WTC11 (cell line): ENCODE data around the gene ANKRD50. TPM values are rescaled to one million over a fixed set of nuclear protein-coding genes. Genes with fewer than 3 reads are reported as not detected.

Experiments used
- ATAC-seq: fragments of 200-7000 bp; cut with Tn5 transposase; 2 replicates; pipeline ENCODE4 v1.10.0; 2021; ENCODE audit warnings: mild to moderate bottlenecking, moderate library complexity
- CTCF ChIA-PET: fragments of 300-600 bp; sonication (Branson Sonifier 250); formaldehyde crosslinking; loops from one replicate; lab custom pipeline; 2021; ENCODE audit warnings: antibody characterized with exemption; lab: Charles Lee
- POLR2A ChIA-PET: fragments of 350-600 bp; sonication (Branson Sonifier 250); formaldehyde crosslinking; loops from one replicate; lab custom pipeline; 2021; ENCODE audit warnings: antibody characterized with exemption; lab: Charles Lee
- DNase-seq: peaks from one replicate; pipeline ENCODE4 v3.0.0; 2021; ENCODE audit warnings: low spot score
- H3K27ac Mint-ChIP-seq: 2 replicates; pipeline ENCODE4 v1.8.0; 2021; ENCODE audit warnings: mixed read lengths
- H3K27me3 Mint-ChIP-seq: 2 replicates; pipeline ENCODE4 v1.8.0; 2021; ENCODE audit warnings: low read depth, mild to moderate bottlenecking, moderate library complexity, mixed read lengths
- H3K36me3 Mint-ChIP-seq: 2 replicates; pipeline ENCODE4 v1.8.0; 2021; ENCODE audit warnings: mixed read lengths
- H3K4me1 Mint-ChIP-seq: 2 replicates; pipeline ENCODE4 v1.8.0; 2022; ENCODE audit warnings: mixed read lengths
- H3K4me3 Mint-ChIP-seq: 2 replicates; pipeline ENCODE4 v1.8.0; 2021; ENCODE audit warnings: mild to moderate bottlenecking, moderate library complexity, mixed read lengths
- H3K9me3 Mint-ChIP-seq: 2 replicates; pipeline ENCODE4 v1.8.0; 2021; ENCODE audit warnings: mixed read lengths
- ARID4B ChIP-seq: sonication (generic); formaldehyde crosslinking; IDR thresholded peaks from 2 replicates; pipeline ENCODE4 v1.8.0; 2023; ENCODE audit warnings: missing genetic modification reagents, mild to moderate bottlenecking, borderline replicate concordance
- ATF2 ChIP-seq: sonication (generic); formaldehyde crosslinking; IDR thresholded peaks from 2 replicates; pipeline ENCODE4 v1.8.1; 2022; ENCODE audit warnings: low read depth, missing genetic modification reagents, borderline replicate concordance
- ATF3 ChIP-seq: sonication (generic); formaldehyde crosslinking; conservative IDR thresholded peaks from 2 replicates; pipeline ENCODE4 v1.8.1; 2022; ENCODE audit warnings: mild to moderate bottlenecking, missing genetic modification reagents
- CREM ChIP-seq: sonication (generic); formaldehyde crosslinking; IDR thresholded peaks from 2 replicates; pipeline ENCODE4 v1.8.1; 2022; ENCODE audit warnings: mild to moderate bottlenecking, missing genetic modification reagents, moderate library complexity
- E2F4 ChIP-seq: sonication (generic); formaldehyde crosslinking; IDR thresholded peaks from 2 replicates; pipeline ENCODE4 v1.8.1; 2022; ENCODE audit warnings: low read depth, mild to moderate bottlenecking, moderate library complexity, missing genetic modification reagents, borderline replicate concordance
- FOXP4 ChIP-seq: sonication (generic); formaldehyde crosslinking; IDR thresholded peaks from 2 replicates; pipeline ENCODE4 v1.8.0; 2022; ENCODE audit warnings: mild to moderate bottlenecking, missing genetic modification reagents
- KAT7 ChIP-seq: sonication (generic); formaldehyde crosslinking; IDR thresholded peaks from 2 replicates; pipeline ENCODE4 v1.8.1; 2023; ENCODE audit warnings: missing genetic modification reagents, mild to moderate bottlenecking, borderline replicate concordance
- MAX ChIP-seq: sonication (generic); formaldehyde crosslinking; IDR thresholded peaks from 2 replicates; pipeline ENCODE4 v1.8.0; 2022; ENCODE audit warnings: mild to moderate bottlenecking, missing genetic modification reagents
- NFE2L1 ChIP-seq: sonication (generic); formaldehyde crosslinking; IDR thresholded peaks from 2 replicates; pipeline ENCODE4 v1.8.1; 2023; ENCODE audit warnings: missing genetic modification reagents
- NFYB ChIP-seq: sonication (generic); formaldehyde crosslinking; conservative IDR thresholded peaks from 2 replicates; pipeline ENCODE4 v1.8.0; 2022; ENCODE audit warnings: low read depth, missing genetic modification reagents
- NR2C2 ChIP-seq: sonication (generic); formaldehyde crosslinking; IDR thresholded peaks from 2 replicates; pipeline ENCODE4 v1.8.0; 2022; ENCODE audit warnings: mild to moderate bottlenecking, missing genetic modification reagents
- PRDM15 ChIP-seq: sonication (generic); formaldehyde crosslinking; IDR thresholded peaks from 2 replicates; pipeline ENCODE4 v1.8.0; 2022; ENCODE audit warnings: missing genetic modification reagents
- SOX15 ChIP-seq: fragments of 250-450 bp; sonication (Bioruptor Pico); IDR thresholded peaks from 2 replicates; pipeline ENCODE4 v1.9.0; 2021; ENCODE audit warnings: mild to moderate bottlenecking
- SP1 ChIP-seq: sonication (generic); formaldehyde crosslinking; conservative IDR thresholded peaks from 2 replicates; pipeline ENCODE4 v1.8.1; 2022; ENCODE audit warnings: missing genetic modification reagents
- ZNF232 ChIP-seq: sonication (generic); formaldehyde crosslinking; IDR thresholded peaks from 2 replicates; pipeline ENCODE4 v1.8.0; 2022; ENCODE audit warnings: mild to moderate bottlenecking, missing genetic modification reagents
- ZNF423 ChIP-seq: fragments of 250-450 bp; sonication (Bioruptor Pico); IDR thresholded peaks from 2 replicates; pipeline ENCODE4 v2.1.2; 2022; ENCODE audit warnings: mild to moderate bottlenecking, moderate library complexity
- ZNF512 ChIP-seq: sonication (generic); formaldehyde crosslinking; IDR thresholded peaks from 2 replicates; pipeline ENCODE4 v1.8.1; 2022; ENCODE audit warnings: missing genetic modification reagents, borderline replicate concordance
- total RNA-seq: library from RNA; stranded (reverse); gene quantifications from 3 replicates; pipeline ENCODE4 v1.2.3, GENCODE V29; 2021

The ANKRD50 gene
- total RNA-seq, 1 experiment from 2014 or later = 18.4 TPM

- TF ChIP-seq ATF2 (CRISPR knock-in tag) = no peak
- TF ChIP-seq ZNF232 (CRISPR knock-in tag) = no peak
- no peak for TF ChIP-seq FOXP4 (CRISPR knock-in tag)
- no peak for TF ChIP-seq ATF3 (CRISPR knock-in tag)
- no peak for TF ChIP-seq SP1 (CRISPR knock-in tag)
- no peak for TF ChIP-seq NR2C2
- no peak for TF ChIP-seq NFYB (CRISPR knock-in tag)
- no peak for TF ChIP-seq NFE2L1 (CRISPR knock-in tag)
Measured at GRCh38 chr4:124644621-124645020, 67.9 kb downstream of the ANKRD50 start (continued).

- Mint-ChIP-seq H3K27me3 (no peaks in the 10 kb centered on the region; the same call in 1 of the 2 replicates), H3K4me3 (no peak overlapping the region), H3K9me3 (peaks cover under 1% of the 10 kb centered on the region; the same call in 1 of the 2 replicates), H3K27ac (no peak overlapping the region), H3K4me1 (peaks cover 41% of the 10 kb centered on the region), H3K36me3 (no peaks in the 10 kb centered on the region)
- ATAC-seq = no peak
- TF ChIP-seq MAX = no peak
- POLR2A ChIA-PET = no interaction called here
- DNase-seq = no peak
- CTCF ChIA-PET = no interaction called here
Measured at GRCh38 chr4:124642846-124643245, 69.7 kb downstream of the ANKRD50 start.

- ATAC-seq = no peak
- CTCF ChIA-PET = no interaction called here
- H3K4me3 Mint-ChIP-seq = no peak overlapping the region
- DNase-seq = no peak
- no peaks in the 10 kb centered on the region; the same call in 1 of the 2 replicates for H3K27me3 Mint-ChIP-seq
- peaks cover 3% of the 10 kb centered on the region; the same call in 1 of the 2 replicates for H3K36me3 Mint-ChIP-seq
- POLR2A ChIA-PET = no interaction called here
- no peak overlapping the region for H3K27ac Mint-ChIP-seq
- peaks cover 51% of the 10 kb centered on the region for H3K4me1 Mint-ChIP-seq
- H3K9me3 Mint-ChIP-seq = peaks cover 5% of the 10 kb centered on the region
- TF ChIP-seq PRDM15 (CRISPR knock-in tag) (no peak), ZNF423 (CRISPR knock-in tag) (no peak), CREM (CRISPR knock-in tag) (no peak), KAT7 (CRISPR knock-in tag) (no peak), E2F4 (CRISPR knock-in tag) (no peak), ARID4B (CRISPR knock-in tag) (no peak), ZNF512 (no peak), MAX (no peak), SOX15 (CRISPR knock-in tag) (no peak)
Measured at GRCh38 chr4:124641715-124642381, 70.7 kb downstream of the ANKRD50 start.
